Measurements from ENCODE around the gene HAUS8. TPM values are rescaled to one million over a fixed set of nuclear protein-coding genes. Genes with fewer than 3 reads are reported as not detected.

Gene HAUS8
- total and polyA plus RNA-seq, 9 of the 15 experiments (the other 6 are each of a cell fraction or from before 2014, with no cell fraction given) = 20.5 to 53.2 (median 36.0) TPM

- H3K27me3 ChIP-seq (ENCODE audit: control insufficient read depth in 2 of 2, insufficient read depth in 2 of 2, low read length in 2 of 2) = no peaks in the 10 kb centered on the region
- DNase-seq (ENCODE audit: extremely low read depth in 1 of 4, low spot score in 3 of 4) (no peak), ATAC-seq (no peak), FAIRE-seq (no peak)
- CTCF ChIA-PET (ENCODE audit: low intra/inter-chr PET ratio) = no interaction called here
- H3K36me3 ChIP-seq (ENCODE audit: control insufficient read depth, insufficient read depth, low read length) = peaks cover 91% of the 10 kb centered on the region
- no peak overlapping the region for H3K9ac ChIP-seq (ENCODE audit: insufficient read depth in 1 of 2, low read depth in 2 of 2, low read length in 2 of 2)
- intact Hi-C loops (cut with micrococcal nuclease) (no loop called here), in situ Hi-C loops (cut with MboI) (loop anchor here (10.0 kb wide), 1 partner anchor 323 kb away; no protein-coding TSS in a partner anchor)
- H3K79me2 ChIP-seq (ENCODE audit: control insufficient read depth, insufficient read depth, low read length) = peaks cover 50% of the 10 kb centered on the region
- POLR2A ChIA-PET = interaction anchor here (0.7 to 1.2 kb wide), 2 partner anchors 10 to 272 kb away, joined by 3 to 4 read pairs; no protein-coding TSS in a partner anchor
- H3K4me3 ChIP-seq = no peak overlapping the region
- no peak overlapping the region for H3K27ac ChIP-seq (ENCODE audit: extremely low read depth, low read depth, low read length)
- H4K20me1 ChIP-seq (replicated peaks; ENCODE audit: control insufficient read depth, insufficient read depth, low read length) = no peaks in the 10 kb centered on the region; the same call in 1 of the 2 replicates
- WGBS (ENCODE audit: insufficient coverage, low coverage, missing lambda C conversion rate) = 83% methylated on average over 7 of the region's 7 CpGs
- H2AFZ ChIP-seq (ENCODE audit: low read depth, low read length) = no peak overlapping the region
- H3K9me1 ChIP-seq (ENCODE audit: control insufficient read depth, insufficient read depth, low read length) = no peaks in the 10 kb centered on the region
- BruUV-seq (replicated peaks) = no TSS peak
- no peaks in the 10 kb centered on the region for H3K4me1 ChIP-seq (replicated peaks in 1 of 2; ENCODE audit: control insufficient read depth in 2 of 2, insufficient read depth in 2 of 2, low read length in 2 of 2)
- no peak overlapping the region for H3K4me2 ChIP-seq (ENCODE audit: insufficient read depth, low read length)
- H3K9me3 ChIP-seq (replicated peaks; ENCODE audit: control insufficient read depth, insufficient read depth, low read depth, low read length) = no peaks in the 10 kb centered on the region
- TF ChIP-seq ZZZ3 (IDR thresholded peaks at IDR 0.05) = no peak
- TF ChIP-seq ZNF354B (CRISPR knock-in tag; IDR thresholded peaks at IDR 0.05) = no peak
- TF ChIP-seq ZNF253 (CRISPR knock-in tag; conservative IDR thresholded peaks at IDR 0.05) = no peak
- no peak for TF ChIP-seq ASH1L (IDR thresholded peaks at IDR 0.05; ENCODE audit: borderline replicate concordance, low read depth, partially characterized antibody)
- no peak for TF ChIP-seq ZNF57 (CRISPR knock-in tag; IDR thresholded peaks at IDR 0.05)
- TF ChIP-seq COPS2 (conservative IDR thresholded peaks at IDR 0.05) = no peak
- TF ChIP-seq RREB1 (CRISPR knock-in tag; IDR thresholded peaks at IDR 0.05) = no peak
- TF ChIP-seq JUND (IDR thresholded peaks at IDR 0.05; ENCODE audit: borderline replicate concordance, low read depth, low read length) = no peak
- TF ChIP-seq JUND (tag; IDR thresholded peaks at IDR 0.05; ENCODE audit: borderline replicate concordance, low read depth, low read length) = no peak
- TF ChIP-seq CHAMP1 (IDR thresholded peaks at IDR 0.05) = no peak
- no peak for TF ChIP-seq NR2C2 (CRISPR knock-in tag; IDR thresholded peaks at IDR 0.05)
- no peak for TF ChIP-seq NR2C2 (tag; IDR thresholded peaks at IDR 0.05)
- no peak for TF ChIP-seq ZNF408 (CRISPR knock-in tag; IDR thresholded peaks at IDR 0.05; ENCODE audit: low read depth)
- no peak for TF ChIP-seq ZNF124 (CRISPR knock-in tag; IDR thresholded peaks at IDR 0.05)
- no peak for TF ChIP-seq ZBTB43 (CRISPR knock-in tag; IDR thresholded peaks at IDR 0.05)
These were observed 13.6 kb downstream of the HAUS8 start for GRCh38 chr19:17061691-17062090.
